Measurements from ENCODE around the gene TRIM22.

- TF ChIP-seq CTCF (optimal IDR thresholded peaks at IDR 0.05 in 1 of 3, IDR thresholded peaks at IDR 0.05 in 1 of 3, conservative IDR thresholded peaks at IDR 0.05 in 1 of 3; ENCODE audit: extremely low read depth in 1 of 3, insufficient read depth in 2 of 3, low read length in 3 of 3) (no peak), EZH2 (IDR thresholded peaks at IDR 0.05; ENCODE audit: low read length) (no peak)
These were observed 15.2 kb upstream of the TRIM22 start for GRCh38 chr11:5674391-5674790.

All from keratinocyte (primary cell).